CD4-positive, alpha-beta T cell treated with Interleukin-15 for 1 hour (primary cell): ENCODE data around the gene SORCS3.

ENCODE experiments used
- DNase-seq: peaks from one replicate; pipeline ENCODE4 v3.0.0-alpha.2; 2020

SORCS3 gene

GRCh38 chr10:104641187-104641936 is at the start of gene SORCS3:
TSS of gene SORCS3 (plus strand) at chr10:104641290.
- no peak for DNase-seq

GRCh38 chr10:104591441-104591840 is 49.6 kb upstream of the SORCS3 start:
- DNase-seq, result no peak

GRCh38 chr10:104601166-104601565 is 39.9 kb upstream of the SORCS3 start:
- no peak for DNase-seq

GRCh38 chr10:104608091-104608828 is 32.8 kb upstream of the SORCS3 start:
- DNase-seq, result no peak

- no peak for DNase-seq
Measured at GRCh38 chr10:104612571-104613205, 28.4 kb upstream of the SORCS3 start.

GRCh38 chr10:104613406-104613805 is 27.7 kb upstream of the SORCS3 start:
- no peak for DNase-seq

GRCh38 chr10:104614245-104614831 is 26.8 kb upstream of the SORCS3 start:
- no peak for DNase-seq

GRCh38 chr10:104615136-104615535 is 26.0 kb upstream of the SORCS3 start:
- DNase-seq, result no peak

GRCh38 chr10:104617831-104618230 is 23.3 kb upstream of the SORCS3 start:
- no peak for DNase-seq

- DNase-seq, result no peak
Measured at GRCh38 chr10:104622175-104622574, 18.9 kb upstream of the SORCS3 start.

- DNase-seq, result no peak
Measured at GRCh38 chr10:104622598-104623209, 18.4 kb upstream of the SORCS3 start.

- no peak for DNase-seq
Measured at GRCh38 chr10:104630731-104631130, 10.4 kb upstream of the SORCS3 start.

GRCh38 chr10:104631946-104632345 is 9.1 kb upstream of the SORCS3 start:
- DNase-seq, result no peak

GRCh38 chr10:104638861-104639589 is 2.1 kb upstream of the SORCS3 start:
- no peak for DNase-seq

- no peak for DNase-seq
Measured at GRCh38 chr10:104639590-104640338, 1.3 kb upstream of the SORCS3 start.

GRCh38 chr10:104640339-104641186 is 527 bp upstream of the SORCS3 start:
- no peak for DNase-seq

GRCh38 chr10:104641937-104642657 is 1.0 kb downstream of the SORCS3 start:
- no peak for DNase-seq

GRCh38 chr10:104642658-104643302 is 1.7 kb downstream of the SORCS3 start:
- DNase-seq, result no peak

GRCh38 chr10:104643303-104643663 is 2.2 kb downstream of the SORCS3 start:
- no peak for DNase-seq
